Ishikawa (cell line): ENCODE data around the gene VAPB.

Source experiments
- EGR1 ChIP-seq: IDR thresholded peaks from 2 replicates; pipeline ENCODE4 v1.6.1; 2012
- EP300 ChIP-seq: IDR thresholded peaks from 2 replicates; pipeline ENCODE4 v1.6.1; 2012; ENCODE audit warnings: borderline replicate concordance
- TAF1 ChIP-seq: IDR thresholded peaks from 2 replicates; pipeline ENCODE4 v1.6.1; 2012; ENCODE audit warnings: low read depth, mild to moderate bottlenecking
- TEAD4 ChIP-seq: IDR thresholded peaks from 2 replicates; pipeline ENCODE4 v1.6.1; 2012
- YY1 ChIP-seq: IDR thresholded peaks from 2 replicates; pipeline ENCODE4 v1.6.1; 2012; ENCODE audit warnings: low read depth
- TF ChIP-seq, protein P1 (sequence below): IDR thresholded peaks from 2 replicates; pipeline ENCODE4 v1.6.1; 2012
- TF ChIP-seq, protein P2 (sequence below): IDR thresholded peaks from 2 replicates; pipeline ENCODE4 v1.6.1; 2012; ENCODE audit warnings: low read depth, mild to moderate bottlenecking
- TF ChIP-seq, protein P3 (sequence below): IDR thresholded peaks from 2 replicates; pipeline ENCODE4 v1.6.1; 2012

DNA sequence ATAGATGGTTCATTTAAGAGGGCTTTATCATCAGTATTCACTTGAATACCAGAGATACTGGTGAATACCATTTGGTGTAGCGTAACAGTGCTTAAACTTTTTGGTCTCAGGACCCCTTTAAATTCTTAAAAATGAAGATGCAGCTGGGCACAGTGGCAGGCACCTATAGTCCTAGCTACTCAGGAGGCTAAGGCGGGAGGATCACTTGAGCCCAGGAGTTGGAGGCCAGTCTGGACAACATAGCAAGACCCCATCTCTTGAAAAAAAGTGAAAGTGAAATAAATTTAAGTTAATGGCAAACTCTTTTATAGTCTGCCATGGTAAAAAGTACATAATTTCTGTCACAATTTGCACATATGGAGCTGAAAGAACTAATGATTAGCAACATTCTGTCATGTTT, 39.3 kb downstream of the VAPB start:
- TF ChIP-seq, protein P1, sequence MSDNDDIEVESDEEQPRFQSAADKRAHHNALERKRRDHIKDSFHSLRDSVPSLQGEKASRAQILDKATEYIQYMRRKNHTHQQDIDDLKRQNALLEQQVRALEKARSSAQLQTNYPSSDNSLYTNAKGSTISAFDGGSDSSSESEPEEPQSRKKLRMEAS = no peak
- TF ChIP-seq, protein P2, sequence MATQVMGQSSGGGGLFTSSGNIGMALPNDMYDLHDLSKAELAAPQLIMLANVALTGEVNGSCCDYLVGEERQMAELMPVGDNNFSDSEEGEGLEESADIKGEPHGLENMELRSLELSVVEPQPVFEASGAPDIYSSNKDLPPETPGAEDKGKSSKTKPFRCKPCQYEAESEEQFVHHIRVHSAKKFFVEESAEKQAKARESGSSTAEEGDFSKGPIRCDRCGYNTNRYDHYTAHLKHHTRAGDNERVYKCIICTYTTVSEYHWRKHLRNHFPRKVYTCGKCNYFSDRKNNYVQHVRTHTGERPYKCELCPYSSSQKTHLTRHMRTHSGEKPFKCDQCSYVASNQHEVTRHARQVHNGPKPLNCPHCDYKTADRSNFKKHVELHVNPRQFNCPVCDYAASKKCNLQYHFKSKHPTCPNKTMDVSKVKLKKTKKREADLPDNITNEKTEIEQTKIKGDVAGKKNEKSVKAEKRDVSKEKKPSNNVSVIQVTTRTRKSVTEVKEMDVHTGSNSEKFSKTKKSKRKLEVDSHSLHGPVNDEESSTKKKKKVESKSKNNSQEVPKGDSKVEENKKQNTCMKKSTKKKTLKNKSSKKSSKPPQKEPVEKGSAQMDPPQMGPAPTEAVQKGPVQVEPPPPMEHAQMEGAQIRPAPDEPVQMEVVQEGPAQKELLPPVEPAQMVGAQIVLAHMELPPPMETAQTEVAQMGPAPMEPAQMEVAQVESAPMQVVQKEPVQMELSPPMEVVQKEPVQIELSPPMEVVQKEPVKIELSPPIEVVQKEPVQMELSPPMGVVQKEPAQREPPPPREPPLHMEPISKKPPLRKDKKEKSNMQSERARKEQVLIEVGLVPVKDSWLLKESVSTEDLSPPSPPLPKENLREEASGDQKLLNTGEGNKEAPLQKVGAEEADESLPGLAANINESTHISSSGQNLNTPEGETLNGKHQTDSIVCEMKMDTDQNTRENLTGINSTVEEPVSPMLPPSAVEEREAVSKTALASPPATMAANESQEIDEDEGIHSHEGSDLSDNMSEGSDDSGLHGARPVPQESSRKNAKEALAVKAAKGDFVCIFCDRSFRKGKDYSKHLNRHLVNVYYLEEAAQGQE = no peak
- TF ChIP-seq YY1 (no peak), EP300 (no peak), TAF1 (no peak), EGR1 (no peak), TEAD4 (no peak)
- TF ChIP-seq, protein P3, sequence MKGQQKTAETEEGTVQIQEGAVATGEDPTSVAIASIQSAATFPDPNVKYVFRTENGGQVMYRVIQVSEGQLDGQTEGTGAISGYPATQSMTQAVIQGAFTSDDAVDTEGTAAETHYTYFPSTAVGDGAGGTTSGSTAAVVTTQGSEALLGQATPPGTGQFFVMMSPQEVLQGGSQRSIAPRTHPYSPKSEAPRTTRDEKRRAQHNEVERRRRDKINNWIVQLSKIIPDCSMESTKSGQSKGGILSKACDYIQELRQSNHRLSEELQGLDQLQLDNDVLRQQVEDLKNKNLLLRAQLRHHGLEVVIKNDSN = no peak
